HG03378 (cell line): ENCODE results near the gene WDR11.

Experiments
- ATAC-seq: cut with Tn5 transposase; IDR thresholded peaks from one replicate; pipeline ENCODE4 v1.9.1; 2021; ENCODE audit warnings: mild to moderate bottlenecking, moderate library complexity; ENCODE audit not compliant: unreplicated experiment

WDR11 gene, protein sequence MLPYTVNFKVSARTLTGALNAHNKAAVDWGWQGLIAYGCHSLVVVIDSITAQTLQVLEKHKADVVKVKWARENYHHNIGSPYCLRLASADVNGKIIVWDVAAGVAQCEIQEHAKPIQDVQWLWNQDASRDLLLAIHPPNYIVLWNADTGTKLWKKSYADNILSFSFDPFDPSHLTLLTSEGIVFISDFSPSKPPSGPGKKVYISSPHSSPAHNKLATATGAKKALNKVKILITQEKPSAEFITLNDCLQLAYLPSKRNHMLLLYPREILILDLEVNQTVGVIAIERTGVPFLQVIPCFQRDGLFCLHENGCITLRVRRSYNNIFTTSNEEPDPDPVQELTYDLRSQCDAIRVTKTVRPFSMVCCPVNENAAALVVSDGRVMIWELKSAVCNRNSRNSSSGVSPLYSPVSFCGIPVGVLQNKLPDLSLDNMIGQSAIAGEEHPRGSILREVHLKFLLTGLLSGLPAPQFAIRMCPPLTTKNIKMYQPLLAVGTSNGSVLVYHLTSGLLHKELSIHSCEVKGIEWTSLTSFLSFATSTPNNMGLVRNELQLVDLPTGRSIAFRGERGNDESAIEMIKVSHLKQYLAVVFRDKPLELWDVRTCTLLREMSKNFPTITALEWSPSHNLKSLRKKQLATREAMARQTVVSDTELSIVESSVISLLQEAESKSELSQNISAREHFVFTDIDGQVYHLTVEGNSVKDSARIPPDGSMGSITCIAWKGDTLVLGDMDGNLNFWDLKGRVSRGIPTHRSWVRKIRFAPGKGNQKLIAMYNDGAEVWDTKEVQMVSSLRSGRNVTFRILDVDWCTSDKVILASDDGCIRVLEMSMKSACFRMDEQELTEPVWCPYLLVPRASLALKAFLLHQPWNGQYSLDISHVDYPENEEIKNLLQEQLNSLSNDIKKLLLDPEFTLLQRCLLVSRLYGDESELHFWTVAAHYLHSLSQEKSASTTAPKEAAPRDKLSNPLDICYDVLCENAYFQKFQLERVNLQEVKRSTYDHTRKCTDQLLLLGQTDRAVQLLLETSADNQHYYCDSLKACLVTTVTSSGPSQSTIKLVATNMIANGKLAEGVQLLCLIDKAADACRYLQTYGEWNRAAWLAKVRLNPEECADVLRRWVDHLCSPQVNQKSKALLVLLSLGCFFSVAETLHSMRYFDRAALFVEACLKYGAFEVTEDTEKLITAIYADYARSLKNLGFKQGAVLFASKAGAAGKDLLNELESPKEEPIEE

DNA sequence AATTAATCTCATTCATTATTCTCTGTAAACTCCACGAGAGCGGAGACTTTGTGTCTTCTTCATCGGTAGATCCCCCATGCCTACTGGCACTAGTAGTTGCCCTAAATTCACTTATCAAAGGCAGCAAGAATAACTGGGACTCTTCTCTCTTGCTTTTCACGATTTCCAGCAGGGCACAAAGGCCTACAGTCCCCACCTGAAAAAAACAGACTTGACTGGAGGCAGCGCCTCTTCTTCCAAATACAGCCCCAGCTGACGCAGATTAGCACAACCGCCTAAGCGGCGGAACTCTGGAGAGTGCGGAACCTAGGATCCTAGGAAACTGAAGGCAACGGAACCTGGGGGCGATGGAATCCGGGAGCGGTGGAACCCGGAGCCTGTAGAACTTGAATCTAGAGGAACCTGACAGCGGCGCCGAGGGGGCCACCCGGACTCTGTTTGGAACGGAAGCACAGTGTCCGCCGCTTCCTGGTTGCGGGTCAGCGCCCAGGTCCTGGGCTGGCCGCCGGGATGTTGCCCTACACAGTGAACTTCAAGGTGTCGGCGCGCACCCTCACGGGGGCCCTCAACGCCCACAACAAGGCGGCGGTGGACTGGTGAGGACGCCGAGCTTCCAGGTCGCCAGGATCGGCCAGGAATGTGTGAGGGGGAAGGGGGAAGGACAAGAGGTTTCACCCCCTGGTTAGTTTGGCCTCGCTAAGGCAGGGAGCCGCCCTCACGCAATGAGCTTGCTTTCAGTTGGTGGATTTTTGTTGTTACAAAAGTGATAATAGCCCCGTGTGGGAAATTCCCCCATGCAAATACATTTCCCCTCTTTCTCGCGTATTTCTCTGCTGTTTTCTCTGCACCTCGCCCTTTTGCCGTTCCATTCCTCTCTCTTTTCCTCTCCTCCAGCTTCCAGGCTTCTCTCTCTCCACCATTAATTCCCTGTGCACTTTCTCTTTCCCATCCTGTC lies at the start of gene WDR11:
Gene WDR11 (plus strand): TSS at position 452 of the 955 bp plus-strand sequence. CDS start 59 bp downstream, at position 511.
- ATAC-seq: peak; percentile 93

DNA sequence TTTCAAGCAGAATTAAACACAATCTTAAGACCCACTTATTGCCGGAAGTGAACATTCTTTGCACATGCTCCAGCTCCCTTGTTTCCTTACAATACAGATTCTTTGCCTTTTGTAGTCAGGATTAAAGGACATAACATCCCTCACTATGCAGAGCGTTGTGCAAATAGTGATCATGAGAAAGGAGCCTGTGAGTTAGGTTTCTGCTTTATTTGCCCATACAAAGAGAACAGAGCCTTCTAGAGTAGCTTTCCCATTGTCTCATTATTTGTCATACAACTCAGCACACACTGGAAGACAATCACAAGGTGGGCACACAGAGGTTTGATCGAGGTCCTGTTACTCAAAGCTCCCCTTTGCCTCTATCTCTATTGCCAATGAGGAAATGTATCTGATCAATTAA lies 48.2 kb upstream of the WDR11 start:
- no peak for ATAC-seq

DNA sequence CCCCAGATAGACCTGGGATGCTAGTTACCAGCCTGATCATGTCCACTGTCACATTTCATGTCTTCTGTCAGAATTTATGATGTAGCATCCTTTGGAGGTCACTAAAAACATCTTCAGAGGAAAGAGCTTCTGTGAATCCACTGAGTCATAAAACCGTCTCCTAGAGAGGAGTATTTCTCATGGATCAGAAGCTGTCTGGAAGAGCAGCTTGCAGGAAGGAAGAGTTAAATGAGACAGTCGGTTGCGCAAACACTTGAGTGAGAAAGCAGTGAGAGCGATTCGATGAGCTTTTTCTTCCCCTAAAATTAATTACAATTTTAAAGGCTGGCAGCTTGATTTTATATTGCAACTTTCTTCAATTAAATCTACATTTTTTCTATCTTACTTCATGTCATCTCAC lies 47.2 kb upstream of the WDR11 start:
- no peak for ATAC-seq

DNA sequence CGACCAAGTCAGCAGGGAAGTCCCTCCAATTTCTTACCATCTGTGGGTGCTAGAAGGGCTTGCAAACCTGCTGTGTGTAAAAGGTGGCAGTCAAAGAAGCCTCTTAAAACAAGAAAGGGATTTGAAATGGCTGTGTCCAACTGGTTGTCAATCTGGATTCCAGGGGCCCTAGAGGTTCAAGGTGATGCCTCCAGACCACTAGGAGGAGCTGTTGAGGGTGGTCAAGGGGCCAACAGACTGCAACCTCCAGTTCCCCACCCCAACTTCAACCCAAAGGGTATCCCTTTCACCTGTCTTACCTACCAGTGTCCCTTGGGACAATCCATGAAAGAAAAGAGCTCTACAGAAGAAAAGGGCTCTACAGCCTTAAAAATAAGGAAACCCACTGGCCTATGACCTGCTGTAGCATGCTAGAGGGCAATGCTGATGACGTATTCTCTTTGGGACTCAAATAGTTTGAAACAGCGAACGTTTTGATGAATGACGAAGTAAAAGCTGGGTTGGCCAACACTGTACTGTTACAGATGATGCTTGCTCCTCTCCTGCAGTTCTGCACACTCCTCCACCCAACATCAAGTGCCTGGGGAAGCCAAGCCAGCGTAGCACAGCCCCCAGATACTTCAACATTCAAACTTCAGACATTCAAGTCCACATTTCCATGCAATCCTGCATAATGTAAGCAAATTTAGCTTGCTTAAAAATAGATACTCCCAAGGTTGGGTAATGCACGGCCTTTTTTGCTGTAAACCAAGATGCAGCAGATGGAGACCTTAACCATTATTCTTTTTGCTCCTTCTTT lies 45.9 kb upstream of the WDR11 start:
- ATAC-seq: no peak

DNA sequence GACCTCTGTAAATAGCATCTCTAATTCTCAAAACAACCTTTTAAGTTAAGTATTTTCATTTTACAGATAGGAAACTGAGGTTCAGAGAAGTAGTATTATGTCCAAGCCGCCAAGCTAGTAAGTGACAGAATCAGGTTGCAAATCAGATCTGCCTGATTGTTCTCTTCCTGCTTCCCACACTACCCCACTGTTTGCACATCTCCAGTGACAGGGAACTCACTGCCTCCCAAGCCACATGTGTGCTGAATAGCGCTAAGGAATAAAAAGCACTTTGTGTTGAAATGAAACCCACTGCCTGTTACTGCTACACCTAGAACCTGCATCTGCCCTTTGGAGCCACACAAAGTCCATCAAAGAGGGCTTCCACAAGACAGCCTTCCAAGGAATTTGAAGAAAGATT lies 45.1 kb upstream of the WDR11 start:
- no peak for ATAC-seq

- no peak for ATAC-seq
Observed at GRCh38 chr10:120810298-120810697, 40.9 kb upstream of the WDR11 start.

DNA sequence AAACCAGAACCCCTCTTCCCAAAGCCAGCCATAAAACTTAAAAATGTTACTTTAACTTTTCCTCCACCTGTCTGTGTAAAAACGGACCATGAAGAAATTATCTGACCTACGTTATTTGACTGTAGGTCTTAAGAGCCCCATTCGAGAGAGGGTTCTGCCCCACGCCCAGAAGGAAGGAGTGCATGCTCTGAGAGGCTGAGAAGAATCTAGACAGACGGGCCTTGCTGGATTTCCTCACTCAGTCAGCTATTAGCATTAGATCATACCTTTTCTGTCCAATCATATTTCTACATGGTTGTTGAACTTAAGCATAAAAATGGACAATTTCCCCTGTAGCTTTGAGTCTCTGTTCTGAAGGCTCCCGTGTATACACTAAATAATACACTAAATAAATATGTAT lies 38.1 kb upstream of the WDR11 start:
- no peak for ATAC-seq

DNA sequence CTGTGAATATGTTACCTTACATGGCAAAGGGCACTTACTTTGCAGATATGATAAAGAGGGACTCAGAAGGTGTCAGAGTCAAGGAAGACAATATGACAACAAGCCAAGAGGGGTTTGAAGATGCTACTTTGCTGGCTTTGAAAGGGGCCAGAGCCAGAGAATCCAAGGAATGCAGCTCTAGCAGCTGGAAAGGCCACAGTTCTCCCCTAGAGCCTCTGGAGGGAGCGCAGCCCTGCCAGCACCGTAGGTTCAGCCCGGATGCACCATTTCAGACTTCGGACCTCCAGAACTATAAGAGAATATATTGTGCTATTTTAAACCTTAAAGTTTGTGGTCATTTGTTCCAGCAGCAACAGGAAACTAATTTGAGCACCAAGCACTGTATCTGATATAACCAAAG lies 32.9 kb upstream of the WDR11 start:
- no peak for ATAC-seq

DNA sequence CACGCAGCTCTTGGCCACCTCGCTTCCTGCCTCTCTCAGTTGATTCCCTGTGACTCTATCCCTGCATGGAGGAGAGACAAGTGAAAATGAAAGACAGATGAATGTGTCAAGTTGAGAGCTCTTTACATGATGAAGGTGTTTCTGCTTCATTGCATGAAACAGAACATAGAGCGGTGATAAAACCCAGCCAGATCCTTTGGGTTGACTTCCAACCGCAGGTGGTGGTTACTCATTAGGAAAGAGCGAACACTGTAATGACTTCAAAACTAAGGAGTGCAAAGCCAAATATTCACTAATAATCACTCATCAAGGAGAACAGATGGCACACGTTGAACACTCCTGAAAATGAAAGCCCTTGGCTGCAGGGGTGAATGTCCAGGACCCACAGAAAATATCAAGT lies 31.8 kb upstream of the WDR11 start:
- ATAC-seq: no peak

DNA sequence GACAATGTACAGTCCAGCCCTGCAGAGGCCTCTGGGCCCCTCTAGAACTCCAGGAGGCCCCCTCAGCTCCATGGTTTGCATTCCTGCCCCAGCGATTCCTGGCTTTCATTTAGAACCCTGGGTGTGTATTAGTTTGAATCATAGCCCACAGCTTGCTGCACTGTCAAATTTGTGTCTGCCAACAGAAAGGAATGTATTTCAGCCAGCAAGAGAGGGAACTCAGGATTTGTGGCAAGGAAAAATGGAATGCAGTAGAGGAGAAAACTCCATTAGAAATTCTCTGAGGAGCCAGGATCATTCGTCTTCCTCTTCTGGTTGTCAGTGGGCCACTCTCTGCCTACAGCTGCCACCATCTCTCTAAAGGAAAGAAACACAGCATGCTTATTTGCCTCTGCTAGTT lies 27.9 kb upstream of the WDR11 start:
- no peak for ATAC-seq

GRCh38 chr10:120824881-120825309 lies 26.3 kb upstream of the WDR11 start:
- ATAC-seq: no peak

DNA sequence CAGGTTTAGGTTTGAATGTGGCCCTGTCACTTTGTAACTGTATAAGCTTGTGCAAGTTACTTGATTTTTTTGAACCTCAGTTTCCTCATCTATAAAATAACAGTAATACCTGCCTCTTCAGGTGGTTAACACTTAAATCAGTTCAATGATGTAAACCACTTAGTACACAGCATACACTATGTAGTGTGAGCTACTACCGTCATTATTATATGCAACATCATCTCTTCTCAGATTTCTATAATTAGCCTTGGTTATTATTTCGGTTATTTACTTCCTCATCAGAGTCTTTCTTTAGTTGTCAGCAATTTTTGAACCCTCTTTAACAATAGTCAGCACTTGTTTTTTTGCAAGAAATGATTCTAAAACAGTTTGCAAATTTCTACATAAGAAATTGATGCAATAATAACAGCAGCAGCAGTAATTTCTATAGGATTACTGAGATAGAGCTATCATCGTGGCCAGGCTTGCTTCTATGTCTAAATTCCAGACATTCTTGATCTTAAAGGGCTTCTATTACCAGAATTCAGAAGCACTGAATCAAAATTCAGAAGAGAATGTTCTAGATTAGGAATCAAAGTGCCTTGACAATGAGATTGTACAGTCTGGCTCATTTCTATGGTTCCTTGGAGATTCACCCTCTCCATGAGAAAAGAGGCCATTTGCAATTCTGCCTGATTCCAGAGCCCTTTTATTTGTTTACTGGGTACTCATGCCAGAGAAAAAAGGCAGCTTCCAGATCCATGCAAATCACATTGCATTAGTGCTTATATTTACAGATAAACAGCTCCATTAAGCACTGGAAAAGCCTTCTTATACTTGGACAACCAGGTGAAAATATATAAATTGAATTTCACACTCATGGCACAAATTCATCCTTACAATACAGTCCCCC lies 25.0 kb upstream of the WDR11 start:
- no peak for ATAC-seq

DNA sequence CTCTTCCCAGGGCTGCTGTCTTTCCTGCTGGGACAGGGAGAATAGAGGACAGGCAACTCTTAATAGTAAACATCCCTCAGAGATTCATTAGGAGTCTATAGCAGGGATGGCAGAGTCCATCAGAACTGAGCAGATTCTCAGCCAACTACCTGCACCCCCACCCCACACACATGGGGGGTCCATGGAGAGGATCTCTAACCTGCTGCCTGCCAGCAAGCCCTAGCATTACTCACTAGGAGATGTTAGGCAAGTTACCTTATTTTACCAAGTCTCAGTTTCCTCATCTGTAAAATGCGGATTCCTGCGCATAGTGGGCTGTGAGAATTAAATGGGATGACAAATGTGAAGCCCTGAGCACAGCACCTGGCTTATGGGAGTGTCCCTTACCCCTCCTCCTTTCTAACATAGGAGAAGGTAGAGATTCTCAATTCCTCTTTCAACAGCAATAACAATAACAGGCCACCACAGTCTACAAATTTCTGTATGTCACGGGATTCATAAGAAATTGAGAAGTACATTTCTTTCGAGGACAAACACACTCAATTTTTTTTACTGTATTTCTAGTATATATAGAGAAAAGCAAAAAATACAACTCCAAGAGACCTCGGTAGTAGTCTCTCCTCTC lies 23.8 kb upstream of the WDR11 start:
- peak; percentile 65 for ATAC-seq

DNA sequence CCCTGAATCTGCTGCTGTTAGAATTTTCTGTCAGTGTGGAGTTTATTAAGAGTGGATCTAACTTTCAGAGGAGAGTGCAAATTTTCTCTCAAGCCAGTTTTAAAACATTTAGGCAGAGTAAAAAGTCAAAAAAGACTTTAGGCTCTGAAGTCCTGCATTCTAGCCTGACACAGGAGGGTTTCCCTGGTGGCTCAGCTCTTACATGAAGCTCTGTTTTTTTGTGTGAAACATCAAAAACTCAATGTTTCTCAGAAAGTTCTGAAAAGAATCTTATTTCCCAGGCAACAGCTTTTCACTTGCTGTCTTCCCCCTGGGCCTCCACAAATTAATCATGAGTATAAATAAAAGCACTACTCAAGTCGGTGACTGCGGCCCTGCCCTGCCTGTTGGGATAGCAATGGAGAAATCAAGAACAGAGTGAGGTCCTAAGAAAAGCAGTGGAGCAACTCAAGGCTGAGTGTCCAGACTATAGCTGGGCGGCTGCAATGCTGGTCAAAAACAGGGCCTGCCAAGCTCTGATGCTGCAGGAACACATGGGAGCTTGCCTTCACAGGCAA lies 22.3 kb upstream of the WDR11 start:
- ATAC-seq: no peak

- ATAC-seq: no peak
Observed at GRCh38 chr10:120832106-120832505, 19.1 kb upstream of the WDR11 start.

DNA sequence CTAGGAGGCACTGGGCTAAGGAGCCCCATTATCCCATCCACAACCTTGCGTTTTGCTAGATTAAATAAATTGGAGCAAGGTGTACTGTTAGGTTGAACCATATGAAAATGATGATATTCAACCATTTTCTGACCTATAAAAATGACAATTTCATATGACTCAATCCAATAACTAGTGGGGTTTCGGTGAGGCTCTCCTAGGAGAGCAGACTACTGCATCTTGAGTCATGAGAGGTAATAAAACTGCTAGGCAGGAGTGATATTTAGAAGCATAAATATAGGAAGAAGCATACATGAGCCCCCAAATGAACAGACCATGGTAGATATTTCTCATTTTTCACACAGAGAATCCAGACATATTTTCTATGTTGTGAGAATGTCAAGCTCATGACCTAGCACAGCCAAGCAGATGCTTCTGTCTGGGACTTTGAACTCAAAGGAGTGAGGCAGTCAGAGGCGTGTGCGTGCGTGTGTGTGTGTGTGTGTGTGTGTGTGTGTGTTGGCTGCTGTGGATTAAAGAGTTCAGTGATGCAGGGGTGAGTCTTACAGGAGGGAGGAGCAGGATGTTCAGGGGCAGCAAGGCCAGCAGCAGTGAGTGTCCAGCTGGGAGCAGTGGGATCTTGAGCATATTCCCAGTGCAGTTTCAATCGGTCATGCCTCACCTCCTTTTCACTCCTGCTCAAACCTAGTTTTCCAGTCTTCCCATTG lies 17.8 kb upstream of the WDR11 start:
- no peak for ATAC-seq

- no peak for ATAC-seq
Observed at GRCh38 chr10:120835603-120836002, 15.6 kb upstream of the WDR11 start.
